Measurements from ENCODE around the gene WASL.

Gene WASL

DNA sequence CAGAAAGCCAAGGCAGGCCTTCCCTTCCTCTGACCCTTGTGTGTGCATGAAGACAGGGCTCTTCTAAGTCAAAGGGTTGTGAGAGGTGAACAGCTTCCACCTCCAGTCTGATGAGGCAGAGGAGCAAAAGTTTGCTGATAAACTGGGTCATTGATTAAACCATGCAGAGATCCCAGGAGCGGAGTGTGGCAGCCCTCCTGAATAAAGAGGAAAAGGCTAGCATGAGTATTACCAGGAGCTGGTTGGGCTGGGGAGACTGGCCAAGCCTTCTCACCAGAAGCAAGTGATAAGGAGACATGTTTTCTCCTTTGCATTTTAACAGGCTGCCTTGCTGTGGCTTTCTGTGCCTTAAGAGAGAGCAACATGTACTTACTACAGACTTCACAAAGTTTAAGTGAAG lies 82.9 kb downstream of the WASL start:
- H3K36me3 ChIP-seq (ENCODE audit: insufficient read depth, low read length) = no peaks in the 10 kb centered on the region
- no peaks in the 10 kb centered on the region for H3K4me1 ChIP-seq (ENCODE audit: insufficient read depth, low read length, severe bottlenecking)
- H3K9me2 ChIP-seq (ENCODE audit: low read depth, low read length) = no peaks in the 10 kb centered on the region
- H3K9ac ChIP-seq (ENCODE audit: low read length) = no peak overlapping the region
- no peaks in the 10 kb centered on the region for H3F3A ChIP-seq (ENCODE audit: insufficient read depth, low read length)
- no peaks in the 10 kb centered on the region for H3K27me3 ChIP-seq (ENCODE audit: insufficient read depth, low read length)
- H3K4me2 ChIP-seq (ENCODE audit: low read length) = no peak overlapping the region
- no peak overlapping the region for H3K4me3 ChIP-seq (ENCODE audit: low read depth, low read length, poor library complexity, severe bottlenecking)
- TF ChIP-seq, protein P1, sequence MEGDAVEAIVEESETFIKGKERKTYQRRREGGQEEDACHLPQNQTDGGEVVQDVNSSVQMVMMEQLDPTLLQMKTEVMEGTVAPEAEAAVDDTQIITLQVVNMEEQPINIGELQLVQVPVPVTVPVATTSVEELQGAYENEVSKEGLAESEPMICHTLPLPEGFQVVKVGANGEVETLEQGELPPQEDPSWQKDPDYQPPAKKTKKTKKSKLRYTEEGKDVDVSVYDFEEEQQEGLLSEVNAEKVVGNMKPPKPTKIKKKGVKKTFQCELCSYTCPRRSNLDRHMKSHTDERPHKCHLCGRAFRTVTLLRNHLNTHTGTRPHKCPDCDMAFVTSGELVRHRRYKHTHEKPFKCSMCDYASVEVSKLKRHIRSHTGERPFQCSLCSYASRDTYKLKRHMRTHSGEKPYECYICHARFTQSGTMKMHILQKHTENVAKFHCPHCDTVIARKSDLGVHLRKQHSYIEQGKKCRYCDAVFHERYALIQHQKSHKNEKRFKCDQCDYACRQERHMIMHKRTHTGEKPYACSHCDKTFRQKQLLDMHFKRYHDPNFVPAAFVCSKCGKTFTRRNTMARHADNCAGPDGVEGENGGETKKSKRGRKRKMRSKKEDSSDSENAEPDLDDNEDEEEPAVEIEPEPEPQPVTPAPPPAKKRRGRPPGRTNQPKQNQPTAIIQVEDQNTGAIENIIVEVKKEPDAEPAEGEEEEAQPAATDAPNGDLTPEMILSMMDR (IDR thresholded peaks at IDR 0.05; ENCODE audit: low read length) = no peak
- no peak for TF ChIP-seq EZH2 (IDR thresholded peaks at IDR 0.05; ENCODE audit: borderline replicate concordance, low read length)
- H2AFZ ChIP-seq (ENCODE audit: low read length) = no peak overlapping the region
- no peaks in the 10 kb centered on the region for H3K79me2 ChIP-seq (ENCODE audit: insufficient read depth, low read length)
- H3K9me3 ChIP-seq (ENCODE audit: low read length) = no peaks in the 10 kb centered on the region
- no peaks in the 10 kb centered on the region for H4K20me1 ChIP-seq (ENCODE audit: insufficient read depth, low read length)
- H3K27ac ChIP-seq (ENCODE audit: low read depth, low read length, poor library complexity, severe bottlenecking) = no peak overlapping the region

DNA sequence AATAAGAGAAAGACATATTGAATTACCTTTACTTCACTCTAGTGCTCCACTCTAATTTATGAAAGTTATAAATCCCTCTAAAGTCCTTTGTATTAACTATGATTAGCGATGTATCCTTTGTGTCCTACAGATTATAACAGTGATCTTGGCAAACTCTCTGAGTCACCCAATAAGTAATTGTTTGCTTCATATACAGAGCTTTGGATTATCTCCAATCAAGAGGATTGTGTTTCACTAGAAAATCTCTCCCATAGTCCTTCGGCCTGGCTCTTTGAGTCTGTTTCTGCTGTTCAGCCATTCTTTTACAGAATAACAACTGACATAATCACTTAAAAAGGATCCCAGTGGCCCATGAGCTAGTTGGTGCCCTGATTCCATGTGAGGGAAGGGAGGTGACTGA lies 83.6 kb downstream of the WASL start:
- no peak overlapping the region for H3K27ac ChIP-seq (ENCODE audit: low read depth, low read length, poor library complexity, severe bottlenecking)
- no peaks in the 10 kb centered on the region for H3K9me3 ChIP-seq (ENCODE audit: low read length)
- H3K4me3 ChIP-seq (ENCODE audit: low read depth, low read length, poor library complexity, severe bottlenecking) = no peak overlapping the region

DNA sequence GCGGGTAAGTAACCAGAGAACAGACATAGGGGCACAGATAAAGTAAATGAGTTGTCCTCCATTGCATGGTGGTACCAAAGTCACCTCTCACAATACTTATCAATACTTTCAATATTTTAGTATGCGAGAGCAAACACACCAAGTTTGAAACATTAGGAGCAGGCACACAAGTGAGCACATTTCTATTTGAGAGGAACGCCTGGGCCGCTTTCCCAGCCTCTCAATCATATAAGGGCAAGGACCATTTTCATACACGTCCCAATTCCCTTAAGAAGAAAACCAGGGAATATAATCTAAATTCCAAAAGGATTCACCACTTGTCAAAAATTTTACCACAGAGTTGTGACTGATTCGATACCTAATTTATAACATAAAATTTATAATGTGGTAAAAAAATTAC lies 85.6 kb downstream of the WASL start:
- H2AFZ ChIP-seq (ENCODE audit: low read length) = no peak overlapping the region
- TF ChIP-seq, protein P1 (IDR thresholded peaks at IDR 0.05; ENCODE audit: low read length) = no peak
- no peak for TF ChIP-seq EZH2 (IDR thresholded peaks at IDR 0.05; ENCODE audit: borderline replicate concordance, low read length)

More for the DNA sequence above, 83.6 kb downstream of the WASL start:
- Histone ChIP-seq H3K9ac (ENCODE audit: low read length) (no peak overlapping the region), H4K20me1 (ENCODE audit: insufficient read depth, low read length) (no peaks in the 10 kb centered on the region), H3F3A (ENCODE audit: insufficient read depth, low read length) (no peaks in the 10 kb centered on the region), H3K27me3 (ENCODE audit: insufficient read depth, low read length) (no peaks in the 10 kb centered on the region), H3K4me2 (ENCODE audit: low read length) (no peak overlapping the region), H2AFZ (ENCODE audit: low read length) (no peak overlapping the region), H3K9me2 (ENCODE audit: low read depth, low read length) (no peaks in the 10 kb centered on the region), H3K79me2 (ENCODE audit: insufficient read depth, low read length) (no peaks in the 10 kb centered on the region), H3K4me1 (ENCODE audit: insufficient read depth, low read length, severe bottlenecking) (no peaks in the 10 kb centered on the region), H3K36me3 (ENCODE audit: insufficient read depth, low read length) (no peaks in the 10 kb centered on the region)
- TF ChIP-seq, protein P1 (IDR thresholded peaks at IDR 0.05; ENCODE audit: low read length) = no peak
- TF ChIP-seq EZH2 (IDR thresholded peaks at IDR 0.05; ENCODE audit: borderline replicate concordance, low read length) = no peak

More for the DNA sequence above, 85.6 kb downstream of the WASL start:
- Histone ChIP-seq H3K4me2 (ENCODE audit: low read length) (no peak overlapping the region), H3K9me3 (ENCODE audit: low read length) (no peaks in the 10 kb centered on the region), H3K27ac (ENCODE audit: low read depth, low read length, poor library complexity, severe bottlenecking) (no peak overlapping the region), H3K79me2 (ENCODE audit: insufficient read depth, low read length) (no peaks in the 10 kb centered on the region), H3K9me2 (ENCODE audit: low read depth, low read length) (no peaks in the 10 kb centered on the region), H3K27me3 (ENCODE audit: insufficient read depth, low read length) (no peaks in the 10 kb centered on the region), H3F3A (ENCODE audit: insufficient read depth, low read length) (no peaks in the 10 kb centered on the region), H3K4me1 (ENCODE audit: insufficient read depth, low read length, severe bottlenecking) (no peaks in the 10 kb centered on the region), H3K36me3 (ENCODE audit: insufficient read depth, low read length) (no peaks in the 10 kb centered on the region), H3K4me3 (ENCODE audit: low read depth, low read length, poor library complexity, severe bottlenecking) (no peak overlapping the region), H4K20me1 (ENCODE audit: insufficient read depth, low read length) (no peaks in the 10 kb centered on the region), H3K9ac (ENCODE audit: low read length) (no peak overlapping the region)
